Hematopoietic multipotent progenitor cell treated with erythropoietin and hydrocortisone succinate and interleukin-3 and kit ligand, for 4 days (in vitro differentiated cells): ENCODE measurements around the gene CCL25.
"Not testable (repeated sequence)": the region's sequence is repeated elsewhere in the genome, so short reads cannot be mapped to it uniquely, and the experiment has no call there.

Experiments used
- DNase-seq: peaks from one replicate; pipeline ENCODE4 v3.0.0-alpha.2; 2015

The CCL25 gene

GRCh38 chr19:8088752-8089663 lies 36.4 kb downstream of the CCL25 start:
- no peak for DNase-seq

- DNase-seq = no peak
Measured at GRCh38 chr19:8089664-8090601, 37.4 kb downstream of the CCL25 start.

- no peak for DNase-seq
Measured at GRCh38 chr19:8090950-8091349, 38.4 kb downstream of the CCL25 start.

GRCh38 chr19:8093740-8094139 lies 41.2 kb downstream of the CCL25 start:
- no peak for DNase-seq

- DNase-seq = no peak
Measured at GRCh38 chr19:8094336-8094735, 41.8 kb downstream of the CCL25 start.

GRCh38 chr19:8095354-8095886 lies 42.9 kb downstream of the CCL25 start:
- no peak for DNase-seq

- no peak for DNase-seq
Measured at GRCh38 chr19:8096071-8096470, 43.5 kb downstream of the CCL25 start.

- no peak for DNase-seq
Measured at GRCh38 chr19:8097198-8097597, 44.6 kb downstream of the CCL25 start.

GRCh38 chr19:8097681-8098567 lies 45.4 kb downstream of the CCL25 start:
- DNase-seq = no peak

GRCh38 chr19:8101311-8101710 lies 48.8 kb downstream of the CCL25 start:
- DNase-seq = no peak

- not testable (repeated sequence) for DNase-seq
Measured at GRCh38 chr19:8101910-8102309, 49.4 kb downstream of the CCL25 start.

- no peak for DNase-seq
Measured at GRCh38 chr19:8105471-8105870, 52.9 kb downstream of the CCL25 start.

GRCh38 chr19:8107301-8107903 lies 54.8 kb downstream of the CCL25 start:
- no peak for DNase-seq

- no peak for DNase-seq
Measured at GRCh38 chr19:8108560-8109445, 56.2 kb downstream of the CCL25 start.

- DNase-seq = no peak
Measured at GRCh38 chr19:8109455-8109854, 56.9 kb downstream of the CCL25 start.

GRCh38 chr19:8109890-8110662 lies 57.5 kb downstream of the CCL25 start:
- DNase-seq = no peak

- DNase-seq = no peak
Measured at GRCh38 chr19:8110931-8111330, 58.4 kb downstream of the CCL25 start.

- DNase-seq = no peak
Measured at GRCh38 chr19:8111376-8111775, 58.8 kb downstream of the CCL25 start.
